ENCODE data around the gene MST1R.

DNA sequence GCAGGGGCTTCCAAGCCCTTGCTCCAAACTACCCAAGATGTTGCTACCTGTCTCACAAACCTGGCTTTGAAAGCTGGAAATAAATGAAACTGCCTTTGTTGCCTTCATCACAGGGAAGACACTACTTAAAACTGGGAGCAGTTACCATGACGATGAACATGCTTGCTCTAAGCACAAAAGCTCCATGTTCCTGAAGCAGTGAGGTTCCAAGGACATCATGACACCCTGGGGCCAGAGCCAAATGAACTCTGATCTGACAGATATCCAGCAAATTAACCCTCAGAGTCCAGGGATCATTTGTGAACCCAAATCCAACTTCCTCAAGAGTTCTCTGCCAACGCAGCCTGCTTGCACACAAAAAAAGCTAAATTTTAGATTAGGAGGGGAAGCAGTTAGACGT, 58.0 kb downstream of the MST1R start:
- TF ChIP-seq POLR2A (IDR thresholded peaks at IDR 0.05; ENCODE audit: low read depth, low read length) (no peak), EZH2 (IDR thresholded peaks at IDR 0.05; ENCODE audit: borderline replicate concordance, low read depth, low read length, severe bottlenecking) (no peak), MAX (IDR thresholded peaks at IDR 0.05; ENCODE audit: insufficient read depth, insufficient read length) (no peak), JUN (IDR thresholded peaks at IDR 0.05; ENCODE audit: borderline replicate concordance, insufficient read depth, insufficient read length, low read depth) (no peak), FOS (IDR thresholded peaks at IDR 0.05; ENCODE audit: borderline replicate concordance, insufficient read depth, low read length) (no peak), POLR2AphosphoS5 (IDR thresholded peaks at IDR 0.05; ENCODE audit: insufficient read depth, low read depth, low read length) (no peak), GATA2 (IDR thresholded peaks at IDR 0.05; ENCODE audit: insufficient read depth, insufficient read length, low read depth, low read length) (no peak)
- TF ChIP-seq, protein P1, sequence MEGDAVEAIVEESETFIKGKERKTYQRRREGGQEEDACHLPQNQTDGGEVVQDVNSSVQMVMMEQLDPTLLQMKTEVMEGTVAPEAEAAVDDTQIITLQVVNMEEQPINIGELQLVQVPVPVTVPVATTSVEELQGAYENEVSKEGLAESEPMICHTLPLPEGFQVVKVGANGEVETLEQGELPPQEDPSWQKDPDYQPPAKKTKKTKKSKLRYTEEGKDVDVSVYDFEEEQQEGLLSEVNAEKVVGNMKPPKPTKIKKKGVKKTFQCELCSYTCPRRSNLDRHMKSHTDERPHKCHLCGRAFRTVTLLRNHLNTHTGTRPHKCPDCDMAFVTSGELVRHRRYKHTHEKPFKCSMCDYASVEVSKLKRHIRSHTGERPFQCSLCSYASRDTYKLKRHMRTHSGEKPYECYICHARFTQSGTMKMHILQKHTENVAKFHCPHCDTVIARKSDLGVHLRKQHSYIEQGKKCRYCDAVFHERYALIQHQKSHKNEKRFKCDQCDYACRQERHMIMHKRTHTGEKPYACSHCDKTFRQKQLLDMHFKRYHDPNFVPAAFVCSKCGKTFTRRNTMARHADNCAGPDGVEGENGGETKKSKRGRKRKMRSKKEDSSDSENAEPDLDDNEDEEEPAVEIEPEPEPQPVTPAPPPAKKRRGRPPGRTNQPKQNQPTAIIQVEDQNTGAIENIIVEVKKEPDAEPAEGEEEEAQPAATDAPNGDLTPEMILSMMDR (IDR thresholded peaks at IDR 0.05; ENCODE audit: extremely low read depth in 1 of 2, insufficient read depth in 1 of 2, low read depth in 1 of 2, low read length in 2 of 2) = no peak
